GM23248 (cell line): ENCODE measurements around the gene WDR18.

Source experiments
- EZH2 ChIP-seq: fragments of 200-600 bp; sonication (generic); IDR thresholded peaks from 2 replicates; pipeline ENCODE4 v1.6.1; 2018; ENCODE audit warnings: antibody characterized with exemption, mild to moderate bottlenecking; ENCODE audit not compliant: insufficient read depth, poor library complexity, severe bottlenecking
- EZH2phosphoT487 ChIP-seq: fragments of 200-600 bp; sonication (generic); IDR thresholded peaks from 2 replicates; pipeline ENCODE4 v1.6.1; 2018; ENCODE audit warnings: antibody characterized with exemption, moderate library complexity, mild to moderate bottlenecking, low read depth; ENCODE audit not compliant: insufficient read depth

GRCh38 chr19:1000095-1000494, 15.9 kb downstream of the WDR18 start, which contains the start of gene GRIN3B:
- TF ChIP-seq EZH2phosphoT487, result 0 out of 2 replicates have a peak, but pooled peaks have one; percentile 36
- TF ChIP-seq EZH2, result no peak
